Measurements from ENCODE around the gene CXCL11. TPM values are rescaled to one million over a fixed set of nuclear protein-coding genes. Genes with fewer than 3 reads are reported as not detected.

CXCL11 gene
- total RNA-seq, 1 experiment from 2014 or later: 6.0 TPM

GRCh38 chr4:75995727-75996126, 40.1 kb downstream of the CXCL11 start:
- CTCF ChIA-PET: interaction anchor here (1.0 to 2.2 kb wide), 6 partner anchors 12 to 100 kb away, joined by 3 to 17 read pairs (median 6); partner anchors contain the start of gene CXCL9
- BruUV-seq (replicated peaks): no TSS peak
- Mint-ChIP-seq H3K36me3 (ENCODE audit: insufficient read depth, unreplicated experiment) (peaks cover 3% of the 10 kb centered on the region), H3K9me3 (ENCODE audit: low read depth, unreplicated experiment) (no peaks in the 10 kb centered on the region), H3K27ac (ENCODE audit: unreplicated experiment) (no peak overlapping the region), H3K4me1 (ENCODE audit: low read depth, unreplicated experiment) (peaks cover 20% of the 10 kb centered on the region), H3K4me3 (ENCODE audit: low read depth, unreplicated experiment) (no peak overlapping the region), H3K27me3 (ENCODE audit: unreplicated experiment) (peaks cover 13% of the 10 kb centered on the region)
- TF ChIP-seq, protein P1, sequence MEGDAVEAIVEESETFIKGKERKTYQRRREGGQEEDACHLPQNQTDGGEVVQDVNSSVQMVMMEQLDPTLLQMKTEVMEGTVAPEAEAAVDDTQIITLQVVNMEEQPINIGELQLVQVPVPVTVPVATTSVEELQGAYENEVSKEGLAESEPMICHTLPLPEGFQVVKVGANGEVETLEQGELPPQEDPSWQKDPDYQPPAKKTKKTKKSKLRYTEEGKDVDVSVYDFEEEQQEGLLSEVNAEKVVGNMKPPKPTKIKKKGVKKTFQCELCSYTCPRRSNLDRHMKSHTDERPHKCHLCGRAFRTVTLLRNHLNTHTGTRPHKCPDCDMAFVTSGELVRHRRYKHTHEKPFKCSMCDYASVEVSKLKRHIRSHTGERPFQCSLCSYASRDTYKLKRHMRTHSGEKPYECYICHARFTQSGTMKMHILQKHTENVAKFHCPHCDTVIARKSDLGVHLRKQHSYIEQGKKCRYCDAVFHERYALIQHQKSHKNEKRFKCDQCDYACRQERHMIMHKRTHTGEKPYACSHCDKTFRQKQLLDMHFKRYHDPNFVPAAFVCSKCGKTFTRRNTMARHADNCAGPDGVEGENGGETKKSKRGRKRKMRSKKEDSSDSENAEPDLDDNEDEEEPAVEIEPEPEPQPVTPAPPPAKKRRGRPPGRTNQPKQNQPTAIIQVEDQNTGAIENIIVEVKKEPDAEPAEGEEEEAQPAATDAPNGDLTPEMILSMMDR (IDR thresholded peaks at IDR 0.05; ENCODE audit: unreplicated experiment): no peak
- DNase-seq: no peak
- intact Hi-C loops (cut with micrococcal nuclease; ENCODE audit: unreplicated experiment): loop anchor here (1.0 kb wide), 1 partner anchor 72 kb away; no protein-coding TSS in a partner anchor

GRCh38 chr4:75992462-75992861, 43.4 kb downstream of the CXCL11 start:
- no peak overlapping the region for H3K4me3 Mint-ChIP-seq (ENCODE audit: low read depth, unreplicated experiment)
- CTCF ChIA-PET: interaction anchor here (1.0 kb wide), 1 partner anchor 84 kb away, joined by 3 read pairs; no protein-coding TSS in a partner anchor
- BruUV-seq (replicated peaks): no TSS peak
- H3K9me3 Mint-ChIP-seq (ENCODE audit: low read depth, unreplicated experiment): no peaks in the 10 kb centered on the region
- peaks cover 23% of the 10 kb centered on the region for H3K4me1 Mint-ChIP-seq (ENCODE audit: low read depth, unreplicated experiment)
- no peak overlapping the region for H3K27ac Mint-ChIP-seq (ENCODE audit: unreplicated experiment)
- intact Hi-C loops (cut with micrococcal nuclease; ENCODE audit: unreplicated experiment): no loop called here
- peaks cover 11% of the 10 kb centered on the region for H3K36me3 Mint-ChIP-seq (ENCODE audit: insufficient read depth, unreplicated experiment)
- TF ChIP-seq, protein P1 (IDR thresholded peaks at IDR 0.05; ENCODE audit: unreplicated experiment): no peak
- DNase-seq: no peak
- H3K27me3 Mint-ChIP-seq (ENCODE audit: unreplicated experiment): peaks cover 13% of the 10 kb centered on the region

GRCh38 chr4:75989846-75990528, 45.9 kb downstream of the CXCL11 start:
- peaks cover 9% of the 10 kb centered on the region for H3K27me3 Mint-ChIP-seq (ENCODE audit: unreplicated experiment)
- H3K27ac Mint-ChIP-seq (ENCODE audit: unreplicated experiment): peak overlapping the region; percentile 66
- CTCF ChIA-PET: interaction anchor here (0.6 kb wide), 2 partner anchors 12 to 96 kb away, joined by 3 read pairs; no protein-coding TSS in a partner anchor
- TF ChIP-seq, protein P1 (IDR thresholded peaks at IDR 0.05; ENCODE audit: unreplicated experiment): no peak
- peak overlapping the region; percentile 82 for H3K4me3 Mint-ChIP-seq (ENCODE audit: low read depth, unreplicated experiment)
- H3K4me1 Mint-ChIP-seq (ENCODE audit: low read depth, unreplicated experiment): peaks cover 23% of the 10 kb centered on the region
- intact Hi-C loops (cut with micrococcal nuclease; ENCODE audit: unreplicated experiment): no loop called here
- H3K9me3 Mint-ChIP-seq (ENCODE audit: low read depth, unreplicated experiment): no peaks in the 10 kb centered on the region
- no peak for DNase-seq
- BruUV-seq (replicated peaks): no TSS peak
- H3K36me3 Mint-ChIP-seq (ENCODE audit: insufficient read depth, unreplicated experiment): peaks cover 11% of the 10 kb centered on the region

DNA sequence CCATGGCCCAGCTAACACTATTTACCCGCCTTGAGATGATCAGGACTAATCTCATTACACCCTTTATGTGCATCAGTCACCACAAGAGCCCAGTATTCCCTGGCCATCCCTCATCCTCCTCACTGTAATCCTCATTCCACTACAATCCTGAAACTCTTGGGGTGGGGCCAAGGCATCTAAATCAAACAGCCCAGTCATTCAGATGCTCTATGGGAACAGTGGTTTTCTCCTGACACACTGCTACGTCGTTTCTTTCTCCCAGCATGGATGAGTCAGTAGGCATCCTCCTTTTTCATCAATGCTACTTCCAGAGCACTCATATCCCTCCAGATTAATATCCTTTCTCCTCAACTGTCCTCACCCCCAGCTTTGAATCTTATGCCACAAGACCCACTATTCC, 50.8 kb downstream of the CXCL11 start:
- intact Hi-C loops (cut with micrococcal nuclease; ENCODE audit: unreplicated experiment): no loop called here

More for the DNA sequence above, 50.8 kb downstream of the CXCL11 start:
- TF ChIP-seq, protein P1 (IDR thresholded peaks at IDR 0.05; ENCODE audit: unreplicated experiment): no peak
- BruUV-seq (replicated peaks): no TSS peak
- Mint-ChIP-seq H3K9me3 (ENCODE audit: low read depth, unreplicated experiment) (no peaks in the 10 kb centered on the region), H3K4me1 (ENCODE audit: low read depth, unreplicated experiment) (peaks cover 23% of the 10 kb centered on the region), H3K4me3 (ENCODE audit: low read depth, unreplicated experiment) (no peak overlapping the region), H3K27me3 (ENCODE audit: unreplicated experiment) (no peaks in the 10 kb centered on the region), H3K36me3 (ENCODE audit: insufficient read depth, unreplicated experiment) (peaks cover 10% of the 10 kb centered on the region), H3K27ac (ENCODE audit: unreplicated experiment) (no peak overlapping the region)
- CTCF ChIA-PET: no interaction called here
- no peak for DNase-seq

Other genes with a start within 250 kb of the CXCL11 start
- gene PPEF2, start 133.6 kb downstream of the CXCL11 start, total RNA-seq (2022): not detected in 2 replicates
- 6.2 and 8.2 TPM in 2 replicates for gene NAAA, start 95.1 kb downstream of the CXCL11 start, total RNA-seq (2022)
- 28.5 and 37.4 TPM in 2 replicates for gene SDAD1, start 45.1 kb downstream of the CXCL11 start, total RNA-seq (2022)
- gene CXCL9, start 28.6 kb downstream of the CXCL11 start, total RNA-seq (2022): not detected in 2 replicates
- gene CXCL10, start 12.6 kb downstream of the CXCL11 start, total RNA-seq (2022): 6.7 and 21.6 TPM in 2 replicates
- 1.7 and 1.9 TPM in 2 replicates for gene ART3, start 38.6 kb upstream of the CXCL11 start, total RNA-seq (2022)
- 33.9 and 40.8 TPM in 2 replicates for gene NUP54, start 112.3 kb upstream of the CXCL11 start, total RNA-seq (2022)
- 87.3 and 109 TPM in 2 replicates for gene SCARB2, start 177.8 kb upstream of the CXCL11 start, total RNA-seq (2022)
- gene FAM47E, start 215.7 kb upstream of the CXCL11 start, total RNA-seq (2022): 0.57 and 1.1 TPM in 2 replicates

Measured in Calu3 (cell line).